ENCODE data around the gene AGAP2. TPM values are rescaled to one million over a fixed set of nuclear protein-coding genes. Genes with fewer than 3 reads are reported as not detected.

Gene AGAP2
- total and polyA plus RNA-seq, 2 of the 13 experiments (the other 11 are each of a cell fraction or from before 2014, with no cell fraction given) = 0.38 to 0.45 TPM

DNA sequence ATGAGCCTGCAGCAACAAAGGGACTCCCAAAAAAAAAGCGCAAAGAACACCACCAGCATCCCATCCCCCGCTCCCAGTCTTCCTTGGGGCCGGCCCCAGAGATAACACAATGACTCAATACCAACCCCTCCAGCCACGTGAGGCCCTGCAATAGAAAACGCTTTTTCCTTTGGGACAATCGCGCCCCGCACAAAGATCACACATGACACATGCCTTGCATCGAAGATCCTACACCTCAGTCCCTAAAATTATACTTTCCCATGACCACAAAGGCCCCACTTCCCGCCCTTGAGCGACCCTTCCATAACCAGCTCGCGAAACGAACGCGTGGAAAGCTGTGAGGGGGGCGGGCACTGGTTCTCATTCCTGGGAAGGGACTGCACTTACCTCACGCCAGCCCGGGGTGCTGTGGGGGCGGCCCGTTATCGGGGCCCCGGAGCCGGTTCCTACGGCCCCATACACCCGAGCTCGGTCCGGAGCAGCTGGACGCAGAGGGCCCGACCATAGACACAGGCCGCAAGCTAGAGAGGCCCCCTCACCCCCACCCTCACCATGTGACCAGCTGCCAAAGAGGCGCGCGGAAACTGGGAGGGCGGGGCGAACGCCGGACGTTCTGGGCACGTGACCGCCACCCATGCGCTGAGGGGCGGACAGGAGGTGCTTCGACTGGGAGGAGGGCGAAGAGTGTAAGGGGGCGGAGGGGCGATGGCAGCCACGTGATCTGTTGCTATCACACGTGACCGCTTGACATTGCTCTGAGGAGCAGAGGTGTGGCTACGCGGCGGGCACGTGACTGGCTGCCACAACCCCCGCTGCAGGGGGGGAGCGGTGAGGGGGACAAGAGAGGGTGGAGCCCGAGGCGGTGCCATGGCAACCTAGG lies 13.5 kb upstream of the AGAP2 start, which contains the start of gene CDK4 (continued):
- TF ChIP-seq, protein P1, sequence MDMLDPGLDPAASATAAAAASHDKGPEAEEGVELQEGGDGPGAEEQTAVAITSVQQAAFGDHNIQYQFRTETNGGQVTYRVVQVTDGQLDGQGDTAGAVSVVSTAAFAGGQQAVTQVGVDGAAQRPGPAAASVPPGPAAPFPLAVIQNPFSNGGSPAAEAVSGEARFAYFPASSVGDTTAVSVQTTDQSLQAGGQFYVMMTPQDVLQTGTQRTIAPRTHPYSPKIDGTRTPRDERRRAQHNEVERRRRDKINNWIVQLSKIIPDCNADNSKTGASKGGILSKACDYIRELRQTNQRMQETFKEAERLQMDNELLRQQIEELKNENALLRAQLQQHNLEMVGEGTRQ (IDR thresholded peaks at IDR 0.05; ENCODE audit: low read depth, low read length) = peak; percentile 100
- TF ChIP-seq, protein P1 (CRISPR knock-in tag; IDR thresholded peaks at IDR 0.05; ENCODE audit: borderline replicate concordance) = peak; percentile 100
- TF ChIP-seq, protein P2, sequence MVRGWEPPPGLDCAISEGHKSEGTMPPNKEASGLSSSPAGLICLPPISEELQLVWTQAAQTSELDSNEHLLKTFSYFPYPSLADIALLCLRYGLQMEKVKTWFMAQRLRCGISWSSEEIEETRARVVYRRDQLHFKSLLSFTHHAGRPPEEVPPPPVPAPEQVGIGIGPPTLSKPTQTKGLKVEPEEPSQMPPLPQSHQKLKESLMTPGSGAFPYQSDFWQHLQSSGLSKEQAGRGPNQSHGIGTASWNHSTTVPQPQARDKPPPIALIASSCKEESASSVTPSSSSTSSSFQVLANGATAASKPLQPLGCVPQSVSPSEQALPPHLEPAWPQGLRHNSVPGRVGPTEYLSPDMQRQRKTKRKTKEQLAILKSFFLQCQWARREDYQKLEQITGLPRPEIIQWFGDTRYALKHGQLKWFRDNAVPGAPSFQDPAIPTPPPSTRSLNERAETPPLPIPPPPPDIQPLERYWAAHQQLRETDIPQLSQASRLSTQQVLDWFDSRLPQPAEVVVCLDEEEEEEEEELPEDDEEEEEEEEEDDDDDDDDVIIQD (CRISPR knock-in tag; IDR thresholded peaks at IDR 0.05; ENCODE audit: low read depth) = no peak
- TF ChIP-seq, protein P3, sequence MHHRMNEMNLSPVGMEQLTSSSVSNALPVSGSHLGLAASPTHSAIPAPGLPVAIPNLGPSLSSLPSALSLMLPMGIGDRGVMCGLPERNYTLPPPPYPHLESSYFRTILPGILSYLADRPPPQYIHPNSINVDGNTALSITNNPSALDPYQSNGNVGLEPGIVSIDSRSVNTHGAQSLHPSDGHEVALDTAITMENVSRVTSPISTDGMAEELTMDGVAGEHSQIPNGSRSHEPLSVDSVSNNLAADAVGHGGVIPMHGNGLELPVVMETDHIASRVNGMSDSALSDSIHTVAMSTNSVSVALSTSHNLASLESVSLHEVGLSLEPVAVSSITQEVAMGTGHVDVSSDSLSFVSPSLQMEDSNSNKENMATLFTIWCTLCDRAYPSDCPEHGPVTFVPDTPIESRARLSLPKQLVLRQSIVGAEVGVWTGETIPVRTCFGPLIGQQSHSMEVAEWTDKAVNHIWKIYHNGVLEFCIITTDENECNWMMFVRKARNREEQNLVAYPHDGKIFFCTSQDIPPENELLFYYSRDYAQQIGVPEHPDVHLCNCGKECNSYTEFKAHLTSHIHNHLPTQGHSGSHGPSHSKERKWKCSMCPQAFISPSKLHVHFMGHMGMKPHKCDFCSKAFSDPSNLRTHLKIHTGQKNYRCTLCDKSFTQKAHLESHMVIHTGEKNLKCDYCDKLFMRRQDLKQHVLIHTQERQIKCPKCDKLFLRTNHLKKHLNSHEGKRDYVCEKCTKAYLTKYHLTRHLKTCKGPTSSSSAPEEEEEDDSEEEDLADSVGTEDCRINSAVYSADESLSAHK (CRISPR knock-in tag; IDR thresholded peaks at IDR 0.05; ENCODE audit: borderline replicate concordance) = peak; percentile 75; the same call in 1 of the 2 replicates
- TF ChIP-seq NR2F2 (IDR thresholded peaks at IDR 0.05; ENCODE audit: borderline replicate concordance, low read depth) = no peak
- TF ChIP-seq, protein P4, sequence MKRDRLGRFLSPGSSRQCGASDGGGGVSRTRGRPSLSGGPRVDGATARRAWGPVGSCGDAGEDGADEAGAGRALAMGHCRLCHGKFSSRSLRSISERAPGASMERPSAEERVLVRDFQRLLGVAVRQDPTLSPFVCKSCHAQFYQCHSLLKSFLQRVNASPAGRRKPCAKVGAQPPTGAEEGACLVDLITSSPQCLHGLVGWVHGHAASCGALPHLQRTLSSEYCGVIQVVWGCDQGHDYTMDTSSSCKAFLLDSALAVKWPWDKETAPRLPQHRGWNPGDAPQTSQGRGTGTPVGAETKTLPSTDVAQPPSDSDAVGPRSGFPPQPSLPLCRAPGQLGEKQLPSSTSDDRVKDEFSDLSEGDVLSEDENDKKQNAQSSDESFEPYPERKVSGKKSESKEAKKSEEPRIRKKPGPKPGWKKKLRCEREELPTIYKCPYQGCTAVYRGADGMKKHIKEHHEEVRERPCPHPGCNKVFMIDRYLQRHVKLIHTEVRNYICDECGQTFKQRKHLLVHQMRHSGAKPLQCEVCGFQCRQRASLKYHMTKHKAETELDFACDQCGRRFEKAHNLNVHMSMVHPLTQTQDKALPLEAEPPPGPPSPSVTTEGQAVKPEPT (CRISPR knock-in tag; IDR thresholded peaks at IDR 0.05; ENCODE audit: low read depth) = 0 out of 2 replicates have a peak, but pooled peaks have one; percentile 68
- TF ChIP-seq JDP2 (CRISPR knock-in tag; IDR thresholded peaks at IDR 0.05; ENCODE audit: borderline replicate concordance) = peak; percentile 30; the same call in 1 of the 2 replicates
- peak; percentile 50 for TF ChIP-seq IKZF4 (CRISPR knock-in tag; IDR thresholded peaks at IDR 0.05; ENCODE audit: borderline replicate concordance, low read depth, not compliant biosample characterization)
- TF ChIP-seq, protein P5, sequence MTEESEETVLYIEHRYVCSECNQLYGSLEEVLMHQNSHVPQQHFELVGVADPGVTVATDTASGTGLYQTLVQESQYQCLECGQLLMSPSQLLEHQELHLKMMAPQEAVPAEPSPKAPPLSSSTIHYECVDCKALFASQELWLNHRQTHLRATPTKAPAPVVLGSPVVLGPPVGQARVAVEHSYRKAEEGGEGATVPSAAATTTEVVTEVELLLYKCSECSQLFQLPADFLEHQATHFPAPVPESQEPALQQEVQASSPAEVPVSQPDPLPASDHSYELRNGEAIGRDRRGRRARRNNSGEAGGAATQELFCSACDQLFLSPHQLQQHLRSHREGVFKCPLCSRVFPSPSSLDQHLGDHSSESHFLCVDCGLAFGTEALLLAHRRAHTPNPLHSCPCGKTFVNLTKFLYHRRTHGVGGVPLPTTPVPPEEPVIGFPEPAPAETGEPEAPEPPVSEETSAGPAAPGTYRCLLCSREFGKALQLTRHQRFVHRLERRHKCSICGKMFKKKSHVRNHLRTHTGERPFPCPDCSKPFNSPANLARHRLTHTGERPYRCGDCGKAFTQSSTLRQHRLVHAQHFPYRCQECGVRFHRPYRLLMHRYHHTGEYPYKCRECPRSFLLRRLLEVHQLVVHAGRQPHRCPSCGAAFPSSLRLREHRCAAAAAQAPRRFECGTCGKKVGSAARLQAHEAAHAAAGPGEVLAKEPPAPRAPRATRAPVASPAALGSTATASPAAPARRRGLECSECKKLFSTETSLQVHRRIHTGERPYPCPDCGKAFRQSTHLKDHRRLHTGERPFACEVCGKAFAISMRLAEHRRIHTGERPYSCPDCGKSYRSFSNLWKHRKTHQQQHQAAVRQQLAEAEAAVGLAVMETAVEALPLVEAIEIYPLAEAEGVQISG (CRISPR knock-in tag; IDR thresholded peaks at IDR 0.05) = peak; percentile 99
- TF ChIP-seq, protein P6, sequence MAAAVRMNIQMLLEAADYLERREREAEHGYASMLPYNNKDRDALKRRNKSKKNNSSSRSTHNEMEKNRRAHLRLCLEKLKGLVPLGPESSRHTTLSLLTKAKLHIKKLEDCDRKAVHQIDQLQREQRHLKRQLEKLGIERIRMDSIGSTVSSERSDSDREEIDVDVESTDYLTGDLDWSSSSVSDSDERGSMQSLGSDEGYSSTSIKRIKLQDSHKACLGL (CRISPR knock-in tag; IDR thresholded peaks at IDR 0.05) = peak; percentile 94
- TF ChIP-seq, protein P7, sequence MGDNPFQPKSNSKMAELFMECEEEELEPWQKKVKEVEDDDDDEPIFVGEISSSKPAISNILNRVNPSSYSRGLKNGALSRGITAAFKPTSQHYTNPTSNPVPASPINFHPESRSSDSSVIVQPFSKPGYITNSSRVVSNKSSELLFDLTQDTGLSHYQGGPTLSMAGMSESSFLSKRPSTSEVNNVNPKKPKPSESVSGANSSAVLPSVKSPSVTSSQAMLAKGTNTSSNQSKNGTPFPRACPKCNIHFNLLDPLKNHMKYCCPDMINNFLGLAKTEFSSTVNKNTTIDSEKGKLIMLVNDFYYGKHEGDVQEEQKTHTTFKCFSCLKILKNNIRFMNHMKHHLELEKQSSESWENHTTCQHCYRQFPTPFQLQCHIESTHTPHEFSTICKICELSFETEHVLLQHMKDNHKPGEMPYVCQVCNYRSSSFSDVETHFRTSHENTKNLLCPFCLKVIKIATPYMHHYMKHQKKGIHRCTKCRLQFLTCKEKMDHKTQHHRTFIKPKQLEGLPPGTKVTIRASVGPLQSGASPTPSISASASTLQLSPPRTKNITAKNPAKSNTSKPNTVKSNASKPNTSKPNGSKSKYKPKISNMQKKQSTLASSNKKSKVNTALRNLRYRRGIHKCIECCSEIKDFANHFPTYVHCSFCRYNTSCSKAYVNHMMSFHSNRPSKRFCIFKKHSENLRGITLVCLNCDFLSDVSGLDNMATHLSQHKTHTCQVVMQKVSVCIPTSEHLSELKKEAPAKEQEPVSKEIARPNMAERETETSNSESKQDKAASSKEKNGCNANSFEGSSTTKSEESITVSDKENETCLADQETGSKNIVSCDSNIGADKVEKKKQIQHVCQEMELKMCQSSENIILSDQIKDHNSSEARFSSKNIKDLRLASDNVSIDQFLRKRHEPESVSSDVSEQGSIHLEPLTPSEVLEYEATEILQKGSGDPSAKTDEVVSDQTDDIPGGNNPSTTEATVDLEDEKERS (CRISPR knock-in tag; IDR thresholded peaks at IDR 0.05) = peak; percentile 40; the same call in 1 of the 2 replicates
